K562 (cell line): ENCODE data around the gene HERC5. TPM values are rescaled to one million over a fixed set of nuclear protein-coding genes. Genes with fewer than 3 reads are reported as not detected.

Experiments
- ATAC-seq: fragments of 200-7000 bp; cut with Tn5 transposase; 3 replicates; pipeline ENCODE4 v1.9.1; 2020; ENCODE audit warnings: moderate library complexity
- BruUV-seq: library from RNA; stranded (reverse); fragments of 400-500 nt; replicated peaks from 2 replicates; lab custom pipeline; 2021; lab: Mats Ljungman, UMichigan
- CTCF ChIA-PET: fragments of 300-600 bp; formaldehyde crosslinking; extraction: SDS; loops from one replicate; lab custom pipeline; 2021; ENCODE audit warnings: low intra/inter-chr PET ratio; lab: Yijun Ruan, JAX
- POLR2A ChIA-PET: fragments of 300-600, 350-650 bp; sonication (Branson Sonifier 250); formaldehyde crosslinking; extraction: SDS; loops from one replicate; lab custom pipeline; 2021; ENCODE audit warnings: antibody characterized with exemption, inconsistent platforms; lab: Yijun Ruan, JAX
- DNase-seq, 4 experiments: peaks; one replicate each; pipeline versions ENCODE4 v3.0.0 to v3.0.0-alpha.2; 2011 to 2018; ENCODE audit warnings: low spot score in 3 of 4, mixed read lengths in 3 of 4; ENCODE audit errors: extremely low read depth in 1 of 4
- FAIRE-seq: peaks from 2 replicates; lab custom pipeline; 2011; peaks lifted over from hg19 to GRCh38; lab: Jason Lieb, UNC
- H2AFZ ChIP-seq: 2 replicates; pipeline ENCODE4 v1.6.0; 2011; ENCODE audit warnings: low read depth, low read length, control low read depth, inconsistent platforms
- H3K27ac ChIP-seq: fragments of 200-600 bp; 3 replicates; pipeline ENCODE4 v1.8.0; 2011; ENCODE audit warnings: low read depth, mild to moderate bottlenecking, control low read depth, inconsistent platforms, low read length, moderate library complexity, mixed read lengths; ENCODE audit errors: extremely low read depth
- H3K27me3 ChIP-seq, 2 experiments: fragments of 300-600 bp in 1 of 2; 2 replicates in 1 of 2; 3 replicates in 1 of 2; pipeline versions ENCODE4 v1.6.0 to v1.8.0; 2011; ENCODE audit warnings: inconsistent platforms in 2 of 2, low read length in 2 of 2, mild to moderate bottlenecking in 1 of 2, mixed read lengths in 1 of 2, moderate library complexity in 1 of 2; ENCODE audit not compliant: control insufficient read depth in 2 of 2, insufficient read depth in 2 of 2
- H3K36me3 ChIP-seq: fragments of 300-600 bp; 3 replicates; pipeline ENCODE4 v1.8.0; 2011; ENCODE audit warnings: mild to moderate bottlenecking, low read length, inconsistent platforms; ENCODE audit not compliant: control insufficient read depth, insufficient read depth
- H3K4me1 ChIP-seq, 2 experiments: fragments of 200-600 bp in 1 of 2; replicated peaks in 1 of 2; 2 replicates in 1 of 2; 3 replicates in 1 of 2; pipeline versions ENCODE4 v1.5.1 to v1.8.0; 2011; ENCODE audit warnings: inconsistent platforms in 2 of 2, low read length in 2 of 2, mild to moderate bottlenecking in 1 of 2, mixed read lengths in 1 of 2, moderate library complexity in 1 of 2; ENCODE audit not compliant: control insufficient read depth in 2 of 2, insufficient read depth in 2 of 2
- H3K4me2 ChIP-seq: 2 replicates; pipeline ENCODE4 v1.6.1; 2011; ENCODE audit warnings: low read length, control low read depth, inconsistent platforms, mixed read lengths; ENCODE audit not compliant: insufficient read depth
- H3K4me3 ChIP-seq: fragments of 200-600 bp; sonication (generic), shearing (Covaris generic); 2 replicates; pipeline ENCODE4 v1.5.1; 2016; ENCODE audit warnings: control low read depth, inconsistent platforms
- H3K79me2 ChIP-seq: fragments of 200-600 bp; 3 replicates; pipeline ENCODE4 v1.8.0; 2011; ENCODE audit warnings: low read length, inconsistent platforms; ENCODE audit not compliant: control insufficient read depth, insufficient read depth
- H3K9ac ChIP-seq, 2 experiments: 2 replicates each; pipeline versions ENCODE4 v1.6.0 to v1.6.1; 2011; ENCODE audit warnings: low read depth in 2 of 2, low read length in 2 of 2, control low read depth in 1 of 2, inconsistent platforms in 1 of 2, mild to moderate bottlenecking in 1 of 2, mixed read lengths in 1 of 2; ENCODE audit not compliant: insufficient read depth in 1 of 2
- H3K9me1 ChIP-seq: one replicate; pipeline ENCODE4 v1.6.0; 2011; ENCODE audit warnings: inconsistent platforms, mild to moderate bottlenecking, low read length, moderate library complexity; ENCODE audit not compliant: control insufficient read depth, insufficient read depth
- H3K9me3 ChIP-seq: replicated peaks from 2 replicates; pipeline ENCODE4 v1.5.1; 2011; ENCODE audit warnings: low read depth, low read length, inconsistent platforms; ENCODE audit not compliant: control insufficient read depth, insufficient read depth
- H4K20me1 ChIP-seq: replicated peaks from 2 replicates; pipeline ENCODE4 v1.6.1; 2011; ENCODE audit warnings: low read length, inconsistent platforms, mixed read lengths; ENCODE audit not compliant: control insufficient read depth, insufficient read depth
- BRF1 ChIP-seq: IDR thresholded peaks from 3 replicates; pipeline ENCODE4 v1.6.1; 2011; ENCODE audit warnings: borderline replicate concordance, mild to moderate bottlenecking; ENCODE audit not compliant: insufficient read length; ENCODE audit errors: extremely low read depth
- ELK1 ChIP-seq: sonication (generic); formaldehyde crosslinking; IDR thresholded peaks from 2 replicates; pipeline ENCODE4 v1.8.1; 2022; ENCODE audit warnings: missing genetic modification reagents
- KAT8 ChIP-seq: fragments of 450-650 bp; IDR thresholded peaks from 2 replicates; pipeline ENCODE4 v1.6.1; 2016; ENCODE audit warnings: low read depth, mild to moderate bottlenecking
- MBD2 ChIP-seq: sonication (generic); IDR thresholded peaks from 2 replicates; pipeline ENCODE4 v1.6.1; 2016; ENCODE audit warnings: low read depth, borderline replicate concordance
- MTF1 ChIP-seq: fragments of 250-450 bp; sonication (Bioruptor Pico); IDR thresholded peaks from 2 replicates; pipeline ENCODE4 v1.9.0; 2021; ENCODE audit warnings: moderate library complexity, mild to moderate bottlenecking, inconsistent platforms, borderline replicate concordance
- MYC ChIP-seq, 2 experiments: fragments of 250-450 bp in 1 of 2; sonication (Bioruptor Pico) in 1 of 2; IDR thresholded peaks; 2 replicates each; pipeline versions ENCODE4 v1.5.1 to v1.6.1; 2012 to 2021; ENCODE audit warnings: low read depth in 2 of 2, borderline replicate concordance in 1 of 2, improper control_type of control experiment in 1 of 2, low read length in 1 of 2, mild to moderate bottlenecking in 1 of 2, moderate library complexity in 1 of 2
- NR2C2 ChIP-seq, 2 experiments: fragments of 200-800 bp in 1 of 2; sonication (Bioruptor generic) in 1 of 2; sonication (generic) in 1 of 2; formaldehyde crosslinking in 1 of 2; IDR thresholded peaks; 2 replicates each; pipeline versions ENCODE4 v1.6.1 to v1.8.0; 2016 to 2022; ENCODE audit warnings: mild to moderate bottlenecking in 1 of 2, missing compliant biosample characterization in 1 of 2, missing genetic modification characterization in 1 of 2, missing genetic modification reagents in 1 of 2
- RBM34 ChIP-seq: fragments of 200-400 bp; formaldehyde crosslinking; IDR thresholded peaks from 2 replicates; pipeline ENCODE4 v1.6.1; 2018; ENCODE audit warnings: low read length, borderline replicate concordance; ENCODE audit not compliant: insufficient read depth
- TAF15 ChIP-seq: fragments of 200-400 bp; formaldehyde crosslinking; IDR thresholded peaks from 2 replicates; pipeline ENCODE4 v1.6.1; 2017; ENCODE audit warnings: mild to moderate bottlenecking, low read depth, low read length, moderate library complexity
- TBP ChIP-seq: optimal IDR thresholded peaks from 2 replicates; pipeline ENCODE3; 2011; ENCODE audit warnings: low read depth, low read length, improper control_type of control experiment
- ZC3H8 ChIP-seq: fragments of 450-650 bp; IDR thresholded peaks from 2 replicates; pipeline ENCODE4 v1.6.1; 2017
- ZMIZ1 ChIP-seq, 2 experiments: fragments of 150-350 bp in 1 of 2; IDR thresholded peaks; 2 replicates each; pipeline ENCODE4 v1.6.1; 2012 to 2016; ENCODE audit warnings: low read depth in 2 of 2, low read length in 2 of 2, mild to moderate bottlenecking in 1 of 2, moderate library complexity in 1 of 2
- ZNF133 ChIP-seq: fragments of 250-450 bp; sonication (Bioruptor Pico); IDR thresholded peaks from 2 replicates; pipeline ENCODE4 v1.4.0; 2020; ENCODE audit warnings: mild to moderate bottlenecking
- ZNF408 ChIP-seq: fragments of 250-450 bp; sonication (Bioruptor Pico); IDR thresholded peaks from 2 replicates; pipeline ENCODE4 v1.4.0; 2020; ENCODE audit warnings: low read depth, mild to moderate bottlenecking, moderate library complexity
- ZNF717 ChIP-seq: fragments of 250-450 bp; sonication (Bioruptor Pico); IDR thresholded peaks from 2 replicates; pipeline ENCODE4 v1.5.0; 2021
- whole genome bisulfite sequencing: fragments of 100-300 bp; shearing (Covaris generic); methylation state at CpG from one replicate; pipeline ENCODE4 v1.1.6; 2016; ENCODE audit warnings: low coverage, mixed read lengths; ENCODE audit not compliant: insufficient coverage; ENCODE audit errors: missing lambda C conversion rate; 5-methylcytosine and 5-hydroxymethylcytosine counted together
- in situ Hi-C: fragments of 300-500 bp; cut with MboI; formaldehyde crosslinking; loops from 4 replicates; pipeline ENCODE4 v1.15.0; 2018; ENCODE audit warnings: inconsistent platforms, mixed read lengths
- intact Hi-C: fragments of 100-400 bp; cut with micrococcal nuclease; formaldehyde crosslinking; loops from 2 replicates; pipeline ENCODE4 v1.14.2; 2022
- polyA plus RNA-seq, 8 experiments: library from polyadenylated mRNA; depleted of rRNA in 4 of 8; stranded (reverse) in 5 of 8; unstranded in 3 of 8; fragments of >200 nt; fragmentation: Nextera tagmentation in 2 of 8; fragmentation: Illumina TruSeq in 1 of 8; extraction: Ambion mirVana in 2 of 8; extraction: Trizol in 1 of 8; gene quantifications; 2 replicates each; pipeline versions ENCODE4 v1.2.1 to v1.2.3, GENCODE V29; 2011 to 2014; ENCODE audit warnings: inconsistent platforms in 1 of 8, missing spikeins in 1 of 8
- total RNA-seq, 7 experiments: library from RNA; depleted of rRNA in 6 of 7; stranded (reverse); fragments of >200 nt in 6 of 7; fragmentation: Illumina TruSeq in 2 of 7; extraction: Trizol in 2 of 7; gene quantifications; 2 replicates each; pipeline versions ENCODE4 v1.2.1 to v1.2.3, GENCODE V29; 2011 to 2021; ENCODE audit warnings: low replicate concordance in 1 of 7

The HERC5 gene
- total and polyA plus RNA-seq, 9 of the 15 experiments (the other 6 are each of a cell fraction or from before 2014, with no cell fraction given), result 0.18 TPM; not detected in 8

GRCh38 chr4:88457307-88458103, 586 bp downstream of the HERC5 start (continued):
- no peak for TF ChIP-seq MYC (IDR thresholded peaks at IDR 0.05; ENCODE audit: low read depth, low read length)
- TF ChIP-seq MYC (CRISPR knock-in tag; IDR thresholded peaks at IDR 0.05; ENCODE audit: borderline replicate concordance, low read depth), result no peak
- no peak for TF ChIP-seq MTF1

- no TSS peak for BruUV-seq
- Histone ChIP-seq H3K27ac (no peak overlapping the region), H3K4me3 (no peak overlapping the region), H4K20me1 (no peaks in the 10 kb centered on the region), H3K36me3 (no peaks in the 10 kb centered on the region), H3K4me2 (no peak overlapping the region), H3K9ac (no peak overlapping the region), H3K9me1 (no peaks in the 10 kb centered on the region), H3K4me1 (peaks cover 0 to 9% of the 10 kb centered on the region in 2 experiments; a peak in 2 of 5 replicates), H2AFZ (no peak overlapping the region), H3K27me3 (peaks cover 0 to 6% of the 10 kb centered on the region in 2 experiments; a peak in 2 of 5 replicates), H3K9me3 (no peaks in the 10 kb centered on the region), H3K79me2 (no peaks in the 10 kb centered on the region)
- DNase-seq (no peak), ATAC-seq (no peak), FAIRE-seq (no peak)
- CTCF ChIA-PET, result no interaction called here
- POLR2A ChIA-PET, result no interaction called here
- WGBS, result 10% methylated on average over 7 of the region's 7 CpGs
- in situ Hi-C loops (no loop called here), intact Hi-C loops (no loop called here)
- no peak for TF ChIP-seq ZNF408 (CRISPR knock-in tag)
- no peak for TF ChIP-seq ZNF717 (CRISPR knock-in tag)
- TF ChIP-seq RBM34, result no peak
- TF ChIP-seq ZC3H8, result no peak
- no peak for TF ChIP-seq KAT8
- TF ChIP-seq ZNF133 (CRISPR knock-in tag), result no peak
- TF ChIP-seq NR2C2 (CRISPR knock-in tag; IDR thresholded peaks at IDR 0.05), result no peak
- TF ChIP-seq NR2C2 (tag; IDR thresholded peaks at IDR 0.05), result no peak
- no peak for TF ChIP-seq BRF1
- no peak for TF ChIP-seq MBD2
- TF ChIP-seq ZMIZ1 (IDR thresholded peaks at IDR 0.05; ENCODE audit: low read depth in 2 of 2, low read length in 2 of 2), result no peak
- no peak for TF ChIP-seq ELK1
- TF ChIP-seq TBP, result no peak
- TF ChIP-seq TAF15, result no peak
Measured at GRCh38 chr4:88458104-88458740, 1.3 kb downstream of the HERC5 start.
